ENCODE results near the gene CDKN1C.
A peak's percentile ranks its signal among the peaks of the same experiment; 100 is the strongest.

CDKN1C gene

DNA sequence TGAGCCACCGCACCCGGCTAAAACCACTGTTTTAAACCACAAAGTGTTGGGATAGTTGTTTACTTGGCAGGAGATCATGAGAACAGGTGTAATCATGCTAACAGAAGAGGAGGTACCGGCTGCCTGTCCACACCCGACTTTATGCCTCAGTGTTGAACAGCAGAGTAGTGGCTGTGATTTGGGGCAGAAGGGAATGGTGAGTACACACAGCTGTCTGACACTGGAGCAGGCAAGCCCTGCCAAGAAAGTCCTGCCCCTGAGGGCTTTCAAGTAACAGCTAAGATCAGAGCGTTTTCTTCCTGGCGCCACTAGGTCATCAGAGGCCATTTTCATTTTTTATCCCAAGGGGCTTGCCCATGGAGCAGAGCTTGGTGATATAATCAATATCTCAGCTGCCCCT, 8.1 kb downstream of the CDKN1C start:
- Mint-ChIP-seq H3K4me3 (no peak overlapping the region), H3K9me3 (peaks cover 40% of the 10 kb centered on the region), H3K4me1 (peaks cover 5% of the 10 kb centered on the region), H3K27ac (no peak overlapping the region), H3K27me3 (ENCODE audit: low read depth, poor library complexity) (peaks cover 6% of the 10 kb centered on the region), H3K36me3 (ENCODE audit: low read depth) (peaks cover 31% of the 10 kb centered on the region)
- TF ChIP-seq, protein P1, sequence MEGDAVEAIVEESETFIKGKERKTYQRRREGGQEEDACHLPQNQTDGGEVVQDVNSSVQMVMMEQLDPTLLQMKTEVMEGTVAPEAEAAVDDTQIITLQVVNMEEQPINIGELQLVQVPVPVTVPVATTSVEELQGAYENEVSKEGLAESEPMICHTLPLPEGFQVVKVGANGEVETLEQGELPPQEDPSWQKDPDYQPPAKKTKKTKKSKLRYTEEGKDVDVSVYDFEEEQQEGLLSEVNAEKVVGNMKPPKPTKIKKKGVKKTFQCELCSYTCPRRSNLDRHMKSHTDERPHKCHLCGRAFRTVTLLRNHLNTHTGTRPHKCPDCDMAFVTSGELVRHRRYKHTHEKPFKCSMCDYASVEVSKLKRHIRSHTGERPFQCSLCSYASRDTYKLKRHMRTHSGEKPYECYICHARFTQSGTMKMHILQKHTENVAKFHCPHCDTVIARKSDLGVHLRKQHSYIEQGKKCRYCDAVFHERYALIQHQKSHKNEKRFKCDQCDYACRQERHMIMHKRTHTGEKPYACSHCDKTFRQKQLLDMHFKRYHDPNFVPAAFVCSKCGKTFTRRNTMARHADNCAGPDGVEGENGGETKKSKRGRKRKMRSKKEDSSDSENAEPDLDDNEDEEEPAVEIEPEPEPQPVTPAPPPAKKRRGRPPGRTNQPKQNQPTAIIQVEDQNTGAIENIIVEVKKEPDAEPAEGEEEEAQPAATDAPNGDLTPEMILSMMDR (IDR thresholded peaks at IDR 0.05): no peak
- DNase-seq: no peak

DNA sequence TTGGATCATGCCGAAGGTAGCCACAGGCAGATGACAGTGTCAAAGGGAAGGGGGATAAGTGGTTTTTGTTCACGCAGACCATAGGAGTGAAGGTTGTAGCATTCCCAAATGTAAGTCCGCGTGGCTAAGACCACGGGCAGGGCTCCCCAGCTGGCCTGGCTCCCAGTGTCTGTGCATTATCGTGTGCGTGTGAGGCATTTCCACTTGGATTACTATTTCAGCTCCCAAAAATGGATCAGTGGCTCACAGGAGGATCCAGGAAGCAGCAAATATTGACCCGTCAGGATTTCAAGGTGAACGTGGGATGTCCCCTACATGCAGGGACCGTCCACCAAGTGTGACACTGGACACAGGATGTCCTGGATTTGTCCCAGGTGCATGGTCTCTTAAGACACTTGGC, 10.6 kb downstream of the CDKN1C start:
- no peak for DNase-seq
- Mint-ChIP-seq H3K9me3 (peaks cover 40% of the 10 kb centered on the region), H3K27ac (no peak overlapping the region), H3K36me3 (ENCODE audit: low read depth) (peaks cover 31% of the 10 kb centered on the region), H3K4me3 (no peak overlapping the region), H3K27me3 (ENCODE audit: low read depth, poor library complexity) (peaks cover 25% of the 10 kb centered on the region), H3K4me1 (peaks cover 17% of the 10 kb centered on the region)
- TF ChIP-seq, protein P1 (IDR thresholded peaks at IDR 0.05): no peak

DNA sequence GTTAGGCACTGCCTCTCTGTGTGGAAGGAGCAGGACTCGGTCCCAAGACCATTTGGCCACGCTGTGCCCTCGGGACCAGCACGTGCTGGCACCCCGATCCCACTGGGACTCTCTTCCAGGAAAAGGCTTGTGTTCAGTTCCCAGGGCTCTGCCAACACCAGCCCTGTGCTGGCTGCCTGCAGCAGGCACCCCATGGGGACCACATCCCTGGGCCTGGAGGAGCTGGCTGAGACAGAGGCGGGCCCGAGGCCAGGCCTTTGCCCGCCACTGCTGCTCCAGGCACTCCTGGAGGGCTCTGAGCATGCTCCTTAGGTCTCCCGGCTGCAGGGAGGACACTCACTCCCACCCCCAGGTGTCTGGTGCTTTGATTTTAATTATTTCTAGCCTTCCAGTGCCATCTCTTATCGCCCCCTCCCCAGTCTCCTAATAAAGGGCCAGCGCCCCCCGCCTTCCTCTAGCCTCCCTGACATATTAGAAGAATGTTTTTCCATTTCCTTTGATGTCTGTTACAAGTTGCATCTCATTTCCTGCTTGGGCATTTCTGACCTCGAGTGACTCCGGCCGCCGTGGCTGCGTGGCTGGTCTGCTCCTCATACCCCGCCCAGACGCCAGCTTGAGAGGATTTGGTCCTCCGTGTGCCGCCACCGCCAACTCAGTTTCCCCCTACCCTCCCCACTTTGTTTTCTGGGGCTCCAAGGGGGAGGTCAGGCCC, 14.4 kb downstream of the CDKN1C start:
- Mint-ChIP-seq H3K4me1 (peaks cover 41% of the 10 kb centered on the region), H3K9me3 (peaks cover 21% of the 10 kb centered on the region), H3K36me3 (ENCODE audit: low read depth) (peaks cover 17% of the 10 kb centered on the region), H3K27me3 (ENCODE audit: low read depth, poor library complexity) (peaks cover 51% of the 10 kb centered on the region), H3K27ac (no peak overlapping the region), H3K4me3 (no peak overlapping the region)
- TF ChIP-seq, protein P1 (IDR thresholded peaks at IDR 0.05): no peak
- no peak for DNase-seq

DNA sequence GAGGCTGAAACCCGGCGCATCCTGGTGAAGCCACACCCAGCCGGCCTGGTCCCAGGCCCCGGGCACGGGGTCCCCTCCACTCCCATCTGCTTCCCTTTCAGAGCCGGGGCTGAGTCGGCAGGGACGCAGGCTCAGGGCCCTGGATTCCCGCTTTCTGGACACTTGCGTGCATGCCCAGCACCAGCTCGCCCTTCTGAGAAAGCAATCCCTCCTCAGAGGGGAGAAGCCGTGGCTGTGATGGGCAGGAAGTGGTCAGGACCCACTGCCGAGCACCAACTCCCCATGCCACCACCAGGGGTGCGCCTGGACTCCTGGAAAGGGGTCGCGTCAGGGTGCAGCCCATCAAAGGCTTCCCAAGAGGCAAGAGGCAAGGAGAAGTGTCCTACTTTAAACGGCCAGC, 15.1 kb downstream of the CDKN1C start:
- TF ChIP-seq, protein P1 (IDR thresholded peaks at IDR 0.05): no peak
- peaks cover 15% of the 10 kb centered on the region for H3K9me3 Mint-ChIP-seq
- peaks cover 11% of the 10 kb centered on the region for H3K36me3 Mint-ChIP-seq (ENCODE audit: low read depth)
- no peak overlapping the region for H3K4me3 Mint-ChIP-seq
- H3K4me1 Mint-ChIP-seq: peaks cover 41% of the 10 kb centered on the region
- DNase-seq: no peak
- peaks cover 51% of the 10 kb centered on the region for H3K27me3 Mint-ChIP-seq (ENCODE audit: low read depth, poor library complexity)
- H3K27ac Mint-ChIP-seq: no peak overlapping the region

DNA sequence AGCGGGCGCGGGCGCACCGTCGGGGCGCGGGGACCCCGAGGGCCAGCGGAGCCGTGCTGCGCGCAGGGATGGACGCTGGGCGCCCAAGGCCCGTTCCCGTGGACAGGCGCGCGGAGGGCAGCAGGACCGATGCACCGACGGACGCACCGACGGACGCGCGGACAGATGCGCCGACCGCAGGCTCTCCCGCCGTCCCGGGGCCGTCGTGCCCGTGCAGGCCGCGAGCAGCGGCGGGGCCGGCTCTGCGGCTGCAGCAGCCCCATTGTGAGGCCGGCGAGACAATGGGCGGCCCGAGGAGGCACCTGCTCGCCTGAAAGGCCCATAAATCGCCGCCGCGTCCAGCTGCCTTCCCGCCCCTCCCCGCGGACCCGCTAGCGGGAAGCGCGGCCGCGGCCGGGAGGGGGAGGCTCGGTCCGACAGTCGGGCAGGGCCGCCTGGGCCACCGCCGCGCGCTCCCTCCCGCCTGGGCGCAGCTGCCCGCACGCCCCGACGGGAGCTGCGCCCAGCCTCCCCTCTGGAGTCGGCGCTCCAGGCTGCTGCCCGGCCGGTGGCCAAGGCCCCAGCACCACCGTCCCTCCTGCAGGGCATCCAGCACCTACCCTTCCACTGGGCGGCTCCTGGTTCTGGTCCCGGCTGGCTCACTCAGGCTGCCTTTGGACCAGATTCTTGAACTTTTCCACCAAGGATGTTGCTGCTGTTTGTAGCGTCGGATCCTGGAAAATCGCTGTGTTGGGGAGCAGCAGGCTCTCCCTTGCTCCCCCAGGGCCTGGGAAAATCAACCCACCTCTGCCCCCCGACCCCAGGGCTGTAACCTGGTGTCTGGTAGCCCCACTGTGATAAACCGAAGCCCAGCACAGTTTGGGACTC, 15.8 kb downstream of the CDKN1C start:
- Mint-ChIP-seq H3K4me3 (no peak overlapping the region), H3K9me3 (peaks cover 8% of the 10 kb centered on the region), H3K27me3 (ENCODE audit: low read depth, poor library complexity) (peaks cover 54% of the 10 kb centered on the region), H3K27ac (no peak overlapping the region), H3K36me3 (ENCODE audit: low read depth) (peaks cover 5% of the 10 kb centered on the region), H3K4me1 (peaks cover 45% of the 10 kb centered on the region)
- TF ChIP-seq, protein P1 (IDR thresholded peaks at IDR 0.05): no peak
- DNase-seq: peak; percentile 73

All from nephron progenitor cell (in vitro differentiated cells).